MCF 10A (cell line): ENCODE data around the gene PHACTR1. TPM values are rescaled to one million over a fixed set of nuclear protein-coding genes. Genes with fewer than 3 reads are reported as not detected.

Experiments
- BruUV-seq: library from RNA; stranded (reverse); fragments of 400-500 nt; replicated peaks from 2 replicates; lab custom pipeline; 2021; lab: Mats Ljungman, UMichigan
- CTCF ChIA-PET: fragments of 300-600 bp; sonication (Branson Sonifier 250); formaldehyde crosslinking; extraction: SDS; loops from one replicate; lab custom pipeline; 2021; ENCODE audit warnings: antibody characterized with exemption, inconsistent platforms; lab: Yijun Ruan, JAX
- POLR2A ChIA-PET: fragments of 300-600, 350-650 bp; sonication (Branson Sonifier 250); formaldehyde crosslinking; extraction: SDS; loops from one replicate; lab custom pipeline; 2020; ENCODE audit warnings: antibody characterized with exemption, inconsistent platforms; lab: Yijun Ruan, JAX
- DNase-seq: peaks from one replicate; pipeline ENCODE4 v3.0.0-alpha.2; 2018; ENCODE audit not compliant: unreplicated experiment
- H3K27ac Mint-ChIP-seq: one replicate; pipeline ENCODE4 v1.8.0; 2022; ENCODE audit warnings: mild to moderate bottlenecking, low read depth, mixed read lengths; ENCODE audit not compliant: unreplicated experiment
- H3K27me3 Mint-ChIP-seq: one replicate; pipeline ENCODE4 v1.8.0; 2022; ENCODE audit warnings: mixed read lengths; ENCODE audit not compliant: insufficient read depth, unreplicated experiment
- H3K36me3 Mint-ChIP-seq: one replicate; pipeline ENCODE4 v1.8.0; 2022; ENCODE audit warnings: mild to moderate bottlenecking, moderate library complexity, mixed read lengths; ENCODE audit not compliant: insufficient read depth, unreplicated experiment
- H3K4me1 Mint-ChIP-seq: one replicate; pipeline ENCODE4 v1.8.0; 2022; ENCODE audit warnings: mixed read lengths; ENCODE audit not compliant: insufficient read depth, unreplicated experiment
- H3K4me3 Mint-ChIP-seq: one replicate; pipeline ENCODE4 v1.8.0; 2022; ENCODE audit warnings: mild to moderate bottlenecking, moderate library complexity, mixed read lengths; ENCODE audit not compliant: unreplicated experiment
- H3K9me3 Mint-ChIP-seq: one replicate; pipeline ENCODE4 v1.8.0; 2022; ENCODE audit warnings: mixed read lengths; ENCODE audit not compliant: unreplicated experiment
- intact Hi-C: fragments of 100-400 bp; cut with micrococcal nuclease; formaldehyde crosslinking; loops from 2 replicates; pipeline ENCODE4 v1.14.1; 2022
- total RNA-seq: library from RNA; stranded (reverse); gene quantifications from 2 replicates; pipeline ENCODE4 v1.2.3, GENCODE V29; 2022
- TF ChIP-seq, protein P1 (sequence below): fragments of 200-600 bp; IDR thresholded peaks from one replicate; pipeline ENCODE4 v1.8.0; 2022; ENCODE audit warnings: antibody characterized with exemption, mild to moderate bottlenecking; ENCODE audit not compliant: unreplicated experiment

PHACTR1 gene
- total RNA-seq, 1 experiment from 2014 or later = not detected

DNA sequence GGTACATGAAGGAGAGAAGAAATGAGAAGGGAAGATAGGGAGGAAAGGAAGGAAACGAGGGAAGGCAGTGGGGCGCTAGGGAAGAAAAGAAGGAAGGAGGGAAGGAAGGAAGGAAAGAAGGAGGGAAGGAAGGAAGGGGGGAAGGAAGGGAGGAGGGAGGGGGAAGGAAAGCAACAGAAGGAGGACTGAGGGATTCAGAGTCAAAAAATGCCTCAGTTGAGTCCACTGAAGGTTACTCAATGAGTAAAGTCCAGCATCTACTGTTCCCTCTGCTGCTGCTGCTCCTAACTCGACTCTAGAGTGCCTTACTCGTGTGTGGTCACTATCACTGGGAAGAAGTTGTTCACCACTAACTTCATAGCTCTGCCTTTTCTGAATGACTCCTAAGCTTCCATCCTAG is 33.8 kb downstream of the PHACTR1 start:
- no peak overlapping the region for H3K27ac Mint-ChIP-seq
- intact Hi-C loops = no loop called here
- DNase-seq = no peak
- TF ChIP-seq, protein P1, sequence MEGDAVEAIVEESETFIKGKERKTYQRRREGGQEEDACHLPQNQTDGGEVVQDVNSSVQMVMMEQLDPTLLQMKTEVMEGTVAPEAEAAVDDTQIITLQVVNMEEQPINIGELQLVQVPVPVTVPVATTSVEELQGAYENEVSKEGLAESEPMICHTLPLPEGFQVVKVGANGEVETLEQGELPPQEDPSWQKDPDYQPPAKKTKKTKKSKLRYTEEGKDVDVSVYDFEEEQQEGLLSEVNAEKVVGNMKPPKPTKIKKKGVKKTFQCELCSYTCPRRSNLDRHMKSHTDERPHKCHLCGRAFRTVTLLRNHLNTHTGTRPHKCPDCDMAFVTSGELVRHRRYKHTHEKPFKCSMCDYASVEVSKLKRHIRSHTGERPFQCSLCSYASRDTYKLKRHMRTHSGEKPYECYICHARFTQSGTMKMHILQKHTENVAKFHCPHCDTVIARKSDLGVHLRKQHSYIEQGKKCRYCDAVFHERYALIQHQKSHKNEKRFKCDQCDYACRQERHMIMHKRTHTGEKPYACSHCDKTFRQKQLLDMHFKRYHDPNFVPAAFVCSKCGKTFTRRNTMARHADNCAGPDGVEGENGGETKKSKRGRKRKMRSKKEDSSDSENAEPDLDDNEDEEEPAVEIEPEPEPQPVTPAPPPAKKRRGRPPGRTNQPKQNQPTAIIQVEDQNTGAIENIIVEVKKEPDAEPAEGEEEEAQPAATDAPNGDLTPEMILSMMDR = no peak
- no peaks in the 10 kb centered on the region for H3K36me3 Mint-ChIP-seq
- H3K9me3 Mint-ChIP-seq = no peaks in the 10 kb centered on the region
- CTCF ChIA-PET = no interaction called here
- no peaks in the 10 kb centered on the region for H3K4me1 Mint-ChIP-seq
- BruUV-seq = no TSS peak
- peaks cover 44% of the 10 kb centered on the region for H3K27me3 Mint-ChIP-seq
- POLR2A ChIA-PET = no interaction called here
- no peak overlapping the region for H3K4me3 Mint-ChIP-seq

DNA sequence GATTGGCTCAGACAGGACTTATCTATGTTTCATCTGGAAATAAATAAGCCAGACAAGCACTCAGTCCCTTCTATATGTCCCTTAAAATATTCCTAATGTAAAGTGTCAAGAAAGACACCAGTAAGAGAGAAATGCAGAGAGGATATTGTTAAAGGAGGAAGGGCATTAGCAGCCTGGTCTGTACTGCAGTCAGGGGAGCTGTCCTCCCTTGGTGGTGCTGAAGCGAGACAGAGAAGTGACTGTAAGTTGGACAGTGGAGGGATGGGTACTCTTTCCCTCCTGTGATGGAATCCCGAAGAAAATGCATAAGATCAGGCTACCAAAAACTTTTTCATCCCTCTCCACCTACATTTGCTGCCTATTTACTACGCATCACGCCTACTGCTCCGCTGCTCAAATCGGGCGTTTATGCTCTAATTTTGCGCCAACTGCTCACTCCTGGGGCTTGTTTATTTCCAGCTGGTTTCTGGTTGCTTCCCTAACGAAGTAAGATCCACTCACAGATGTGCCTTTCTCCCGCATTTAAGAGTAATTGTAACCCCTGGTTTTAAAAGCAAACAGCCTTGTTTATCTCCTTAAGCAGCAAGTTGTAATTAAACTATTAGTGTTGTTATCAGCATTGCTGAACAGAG is 35.2 kb downstream of the PHACTR1 start:
- H3K27me3 Mint-ChIP-seq = peaks cover 37% of the 10 kb centered on the region
- TF ChIP-seq, protein P1 = no peak

DNA sequence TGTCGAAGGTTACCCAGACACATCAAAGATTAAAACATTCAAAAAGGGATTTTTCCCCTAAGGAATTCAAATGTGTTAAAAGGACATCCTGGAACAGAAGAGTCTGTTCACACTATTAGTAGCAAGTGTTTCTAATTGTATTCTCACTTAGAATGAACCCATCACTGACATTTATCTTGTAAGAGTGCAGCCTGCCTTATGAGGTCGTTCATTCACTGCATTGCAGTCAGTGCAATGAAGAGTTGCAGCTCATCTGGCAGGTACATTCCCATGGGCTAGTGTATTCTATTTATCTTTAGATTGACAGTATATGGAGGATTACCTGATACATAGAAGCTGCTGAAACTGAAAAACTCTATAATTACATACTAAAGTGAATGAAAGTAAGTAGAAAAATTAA is 36.5 kb downstream of the PHACTR1 start:
- no peaks in the 10 kb centered on the region for H3K4me1 Mint-ChIP-seq
- peaks cover 36% of the 10 kb centered on the region for H3K27me3 Mint-ChIP-seq
- BruUV-seq = no TSS peak
- CTCF ChIA-PET = no interaction called here
- POLR2A ChIA-PET = no interaction called here
- DNase-seq = no peak
- H3K4me3 Mint-ChIP-seq = no peak overlapping the region
- TF ChIP-seq, protein P1 = no peak
- intact Hi-C loops = no loop called here
- H3K9me3 Mint-ChIP-seq = no peaks in the 10 kb centered on the region
- H3K27ac Mint-ChIP-seq = no peak overlapping the region
- no peaks in the 10 kb centered on the region for H3K36me3 Mint-ChIP-seq

More for the DNA sequence above, 35.2 kb downstream of the PHACTR1 start:
- H3K27ac Mint-ChIP-seq = no peak overlapping the region
- no peak overlapping the region for H3K4me3 Mint-ChIP-seq
- BruUV-seq = no TSS peak
- H3K36me3 Mint-ChIP-seq = no peaks in the 10 kb centered on the region
- ChIA-PET CTCF (no interaction called here), POLR2A (no interaction called here)
- H3K9me3 Mint-ChIP-seq = no peaks in the 10 kb centered on the region
- H3K4me1 Mint-ChIP-seq = no peaks in the 10 kb centered on the region
- intact Hi-C loops = no loop called here
- DNase-seq = peak; percentile 66

DNA sequence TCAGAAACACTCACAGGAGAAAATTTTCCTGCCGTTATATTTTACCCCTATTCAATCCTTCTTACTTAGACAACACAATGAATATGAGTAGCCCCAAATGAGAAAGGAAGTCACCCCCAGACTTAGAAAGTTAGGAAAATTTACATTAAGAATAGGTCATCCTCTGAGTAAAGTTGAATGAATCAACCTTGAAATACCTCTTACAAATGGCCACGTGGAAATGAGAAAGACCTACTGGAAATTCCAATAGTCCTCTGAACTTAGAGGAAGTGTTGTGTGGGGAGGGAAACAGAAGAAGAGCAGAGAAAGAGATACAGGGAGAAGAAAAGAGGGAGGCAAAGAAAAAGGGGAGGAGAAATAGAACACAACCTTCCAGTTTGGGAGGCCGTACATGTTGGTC is 43.7 kb downstream of the PHACTR1 start:
- BruUV-seq = no TSS peak
- POLR2A ChIA-PET = no interaction called here
- TF ChIP-seq, protein P1 = no peak
- intact Hi-C loops = no loop called here
- no peak overlapping the region for H3K4me3 Mint-ChIP-seq
- DNase-seq = no peak
- no peaks in the 10 kb centered on the region for H3K4me1 Mint-ChIP-seq
- CTCF ChIA-PET = no interaction called here
- H3K27ac Mint-ChIP-seq = no peak overlapping the region
- no peaks in the 10 kb centered on the region for H3K36me3 Mint-ChIP-seq
- H3K27me3 Mint-ChIP-seq = peaks cover 53% of the 10 kb centered on the region
- no peaks in the 10 kb centered on the region for H3K9me3 Mint-ChIP-seq
